DOHH2 (cell line): ENCODE data around the gene UXS1.

ENCODE experiments used
- H3F3A ChIP-seq: fragments of 200-600 bp; sonication (generic), shearing (Covaris generic); 2 replicates; pipeline ENCODE4 v1.6.0; 2016; ENCODE audit warnings: antibody characterized with exemption, mild to moderate bottlenecking; ENCODE audit not compliant: control insufficient read depth, insufficient read depth
- H3K27ac ChIP-seq: fragments of 200-600 bp; sonication (generic); 2 replicates; pipeline ENCODE4 v1.5.1; 2014; ENCODE audit warnings: low read depth, mild to moderate bottlenecking, low read length, moderate library complexity
- H3K27me3 ChIP-seq: fragments of 200-600 bp; sonication (generic); 2 replicates; pipeline ENCODE4 v1.6.1; 2014; ENCODE audit warnings: mild to moderate bottlenecking, low read length, mixed read lengths; ENCODE audit not compliant: control insufficient read depth
- H3K36me3 ChIP-seq: fragments of 200-600 bp; sonication (generic); 2 replicates; pipeline ENCODE4 v1.6.1; 2014; ENCODE audit warnings: mild to moderate bottlenecking, low read length, moderate library complexity, mixed read lengths; ENCODE audit not compliant: control insufficient read depth
- H3K4me1 ChIP-seq: fragments of 200-600 bp; sonication (generic); 2 replicates; pipeline ENCODE4 v1.6.1; 2014; ENCODE audit warnings: mild to moderate bottlenecking, low read length, mixed read lengths; ENCODE audit not compliant: control insufficient read depth
- H3K4me2 ChIP-seq: fragments of 200-600 bp; sonication (generic); 2 replicates; pipeline ENCODE4 v1.6.0; 2014; ENCODE audit warnings: mild to moderate bottlenecking, low read length, moderate library complexity
- H3K4me3 ChIP-seq: fragments of 200-600 bp; sonication (generic); 2 replicates; pipeline ENCODE4 v1.5.1; 2014; ENCODE audit warnings: mild to moderate bottlenecking, low read length, mixed read lengths
- H3K79me2 ChIP-seq: fragments of 200-600 bp; sonication (generic); 2 replicates; pipeline ENCODE4 v1.6.1; 2014; ENCODE audit warnings: mild to moderate bottlenecking, low read length, mixed read lengths; ENCODE audit not compliant: control insufficient read depth
- H3K9me2 ChIP-seq: fragments of 200-600 bp; sonication (generic); replicated peaks from 2 replicates; pipeline ENCODE4 v1.6.1; 2014; ENCODE audit warnings: mild to moderate bottlenecking, low read length, mixed read lengths; ENCODE audit not compliant: control insufficient read depth
- H3K9me3 ChIP-seq: fragments of 200-600 bp; sonication (generic); 2 replicates; pipeline ENCODE4 v1.6.1; 2014; ENCODE audit warnings: antibody characterized with exemption, low read length, mixed read lengths; ENCODE audit not compliant: control insufficient read depth, insufficient read depth
- H4K20me1 ChIP-seq: fragments of 200-600 bp; sonication (generic); 2 replicates; pipeline ENCODE4 v1.6.0; 2014; ENCODE audit warnings: low read depth, mild to moderate bottlenecking, antibody characterized with exemption, low read length, moderate library complexity; ENCODE audit not compliant: control insufficient read depth, insufficient read depth
- CTCF ChIP-seq: fragments of 200-600 bp; sonication (generic); IDR thresholded peaks from one replicate; pipeline ENCODE4 v1.5.1; 2014; ENCODE audit warnings: antibody characterized with exemption, mild to moderate bottlenecking, low read depth, low read length; ENCODE audit not compliant: poor library complexity, severe bottlenecking
- EZH2phosphoT487 ChIP-seq: fragments of 200-600 bp; sonication (generic); IDR thresholded peaks from 2 replicates; pipeline ENCODE4 v1.6.1; 2017; ENCODE audit warnings: borderline replicate concordance, mild to moderate bottlenecking, antibody characterized with exemption, low read length, moderate library complexity, mixed read lengths

UXS1 gene

GRCh38 chr2:106147159-106147558 is 46.9 kb downstream of the UXS1 start:
- no peaks in the 10 kb centered on the region for H3F3A ChIP-seq
- no peak overlapping the region for H3K4me3 ChIP-seq
- TF ChIP-seq EZH2phosphoT487 (no peak), CTCF (no peak)
- no peaks in the 10 kb centered on the region for H3K9me2 ChIP-seq
- no peaks in the 10 kb centered on the region for H4K20me1 ChIP-seq
- H3K4me2 ChIP-seq: no peak overlapping the region
- H3K27ac ChIP-seq: no peak overlapping the region
- H3K4me1 ChIP-seq: no peaks in the 10 kb centered on the region
- H3K36me3 ChIP-seq: no peaks in the 10 kb centered on the region
- H3K79me2 ChIP-seq: no peaks in the 10 kb centered on the region
- no peaks in the 10 kb centered on the region for H3K9me3 ChIP-seq
- H3K27me3 ChIP-seq: no peaks in the 10 kb centered on the region

- H3K4me1 ChIP-seq: no peaks in the 10 kb centered on the region
- no peaks in the 10 kb centered on the region for H3K36me3 ChIP-seq
- no peaks in the 10 kb centered on the region for H4K20me1 ChIP-seq
- no peaks in the 10 kb centered on the region for H3K27me3 ChIP-seq
- H3K79me2 ChIP-seq: no peaks in the 10 kb centered on the region
- H3K9me3 ChIP-seq: no peaks in the 10 kb centered on the region
- H3K4me2 ChIP-seq: no peak overlapping the region
- H3K9me2 ChIP-seq: no peaks in the 10 kb centered on the region
- H3K4me3 ChIP-seq: no peak overlapping the region
- H3K27ac ChIP-seq: no peak overlapping the region
- TF ChIP-seq EZH2phosphoT487 (no peak), CTCF (no peak)
- no peaks in the 10 kb centered on the region for H3F3A ChIP-seq
These were observed 49.3 kb downstream of the UXS1 start for GRCh38 chr2:106144621-106145331.

- Histone ChIP-seq H3K4me3 (no peak overlapping the region), H3K27me3 (no peaks in the 10 kb centered on the region), H3K4me2 (no peak overlapping the region), H4K20me1 (no peaks in the 10 kb centered on the region), H3K36me3 (no peaks in the 10 kb centered on the region), H3K79me2 (no peaks in the 10 kb centered on the region), H3K9me3 (no peaks in the 10 kb centered on the region), H3K27ac (no peak overlapping the region), H3F3A (no peaks in the 10 kb centered on the region), H3K9me2 (no peaks in the 10 kb centered on the region), H3K4me1 (no peaks in the 10 kb centered on the region)
- no peak for TF ChIP-seq CTCF
- TF ChIP-seq EZH2phosphoT487: no peak
These were observed 50.4 kb downstream of the UXS1 start for GRCh38 chr2:106143495-106144215.
